HepG2 (cell line): ENCODE data around the gene FRMD3. TPM values are rescaled to one million over a fixed set of nuclear protein-coding genes. Genes with fewer than 3 reads are reported as not detected.
A peak's percentile ranks its signal among the peaks of the same experiment; 100 is the strongest.

Experiments
- BCL6 ChIP-seq: IDR thresholded peaks from 2 replicates; pipeline ENCODE4 v1.6.1; 2016; ENCODE audit warnings: missing genetic modification reagents, missing compliant biosample characterization
- FOSL1 ChIP-seq: sonication (generic); formaldehyde crosslinking; IDR thresholded peaks from 2 replicates; pipeline ENCODE4 v1.9.0; 2021; ENCODE audit warnings: missing genetic modification reagents, borderline replicate concordance
- FOXP1 ChIP-seq, 2 experiments: fragments of 450-650 bp in 1 of 2; IDR thresholded peaks; 2 replicates each; pipeline ENCODE4 v1.6.1; 2017 to 2018; ENCODE audit warnings: antibody characterized with exemption in 1 of 2
- HOXA7 ChIP-seq: sonication (generic); formaldehyde crosslinking; IDR thresholded peaks from 2 replicates; pipeline ENCODE4 v1.8.1; 2022; ENCODE audit warnings: mild to moderate bottlenecking, missing genetic modification reagents, moderate library complexity
- NR2F6 ChIP-seq, 2 experiments: IDR thresholded peaks; 2 replicates each; pipeline ENCODE4 v1.6.1; 2016; ENCODE audit warnings: antibody characterized with exemption in 1 of 2, mild to moderate bottlenecking in 1 of 2
- PAF1 ChIP-seq: IDR thresholded peaks from 2 replicates; pipeline ENCODE4 v1.6.1; 2016; ENCODE audit warnings: missing genetic modification reagents, missing compliant biosample characterization
- SIX1 ChIP-seq: sonication (generic); formaldehyde crosslinking; IDR thresholded peaks from 2 replicates; pipeline ENCODE4 v1.4.0; 2020; ENCODE audit warnings: missing genetic modification reagents, borderline replicate concordance
- TGIF2 ChIP-seq: IDR thresholded peaks from 2 replicates; pipeline ENCODE4 v1.6.1; 2016; ENCODE audit warnings: control low read depth, missing compliant biosample characterization
- U2AF1 ChIP-seq: fragments of 200-400 bp; formaldehyde crosslinking; optimal IDR thresholded peaks from 2 replicates; pipeline ENCODE3; 2017; ENCODE audit warnings: mild to moderate bottlenecking, low read depth, low read length
- XRCC5 ChIP-seq: fragments of 200-400 bp; formaldehyde crosslinking; optimal IDR thresholded peaks from 2 replicates; pipeline ENCODE3; 2017; ENCODE audit warnings: mild to moderate bottlenecking, low read length
- ZFP41 ChIP-seq: sonication (generic); formaldehyde crosslinking; IDR thresholded peaks from 2 replicates; pipeline ENCODE4 v1.4.0; 2020; ENCODE audit warnings: mild to moderate bottlenecking, missing genetic modification reagents, borderline replicate concordance
- ZNF460 ChIP-seq: sonication (generic); formaldehyde crosslinking; IDR thresholded peaks from 2 replicates; pipeline ENCODE4 v1.5.1; 2020; ENCODE audit warnings: missing genetic modification reagents, mild to moderate bottlenecking, borderline replicate concordance
- ZNF652 ChIP-seq: IDR thresholded peaks from 2 replicates; pipeline ENCODE4 v1.6.1; 2016; ENCODE audit warnings: low read depth, borderline replicate concordance
- ZNF674 ChIP-seq: sonication (generic); formaldehyde crosslinking; IDR thresholded peaks from 2 replicates; pipeline ENCODE4 v1.5.0; 2020; ENCODE audit warnings: low read depth, mild to moderate bottlenecking, missing genetic modification reagents
- ZNF839 ChIP-seq: sonication (generic); formaldehyde crosslinking; IDR thresholded peaks from 2 replicates; pipeline ENCODE4 v1.4.0; 2020; ENCODE audit warnings: missing genetic modification reagents, mild to moderate bottlenecking, borderline replicate concordance
- ZSCAN20 ChIP-seq: sonication (generic); formaldehyde crosslinking; IDR thresholded peaks from 2 replicates; pipeline ENCODE4 v1.4.0; 2020; ENCODE audit warnings: missing genetic modification reagents, mild to moderate bottlenecking, borderline replicate concordance
- polyA plus RNA-seq, 8 experiments: library from polyadenylated mRNA; depleted of rRNA in 3 of 8; stranded (reverse) in 7 of 8; unstranded in 1 of 8; fragments of >200 nt; fragmentation: Illumina TruSeq in 4 of 8; extraction: Trizol in 4 of 8; gene quantifications; 2 replicates each; pipeline versions ENCODE4 v1.2.1 to v1.2.3, GENCODE V29; 2011 to 2016; ENCODE audit warnings: low read depth in 4 of 8, missing spikeins in 1 of 8, mixed read lengths in 1 of 8; ENCODE audit not compliant: insufficient read depth in 1 of 8
- total RNA-seq, 5 experiments: library from RNA; depleted of rRNA; stranded (reverse); fragments of >200 nt; fragmentation: Illumina TruSeq; extraction: Trizol; gene quantifications; 2 replicates each; pipeline ENCODE4 v1.2.3, GENCODE V29; 2016; ENCODE audit warnings: low read depth in 1 of 5
- TF ChIP-seq, protein P1 (sequence below): sonication (generic); formaldehyde crosslinking; IDR thresholded peaks from 2 replicates; pipeline ENCODE4 v1.5.0; 2020; ENCODE audit warnings: mild to moderate bottlenecking, missing genetic modification reagents, borderline replicate concordance
- TF ChIP-seq, protein P2 (sequence below): sonication (generic); formaldehyde crosslinking; conservative IDR thresholded peaks from 2 replicates; pipeline ENCODE4 v1.4.0; 2020; ENCODE audit warnings: mild to moderate bottlenecking, missing genetic modification reagents, moderate library complexity
- TF ChIP-seq, protein P3 (sequence below): sonication (generic); formaldehyde crosslinking; IDR thresholded peaks from 2 replicates; pipeline ENCODE4 v1.4.0; 2020; ENCODE audit warnings: missing genetic modification reagents, mild to moderate bottlenecking, borderline replicate concordance

FRMD3 gene
- total and polyA plus RNA-seq, 2 of the 13 experiments (the other 11 are each of a cell fraction or from before 2014, with no cell fraction given) = 3.2 to 7.7 TPM

DNA sequence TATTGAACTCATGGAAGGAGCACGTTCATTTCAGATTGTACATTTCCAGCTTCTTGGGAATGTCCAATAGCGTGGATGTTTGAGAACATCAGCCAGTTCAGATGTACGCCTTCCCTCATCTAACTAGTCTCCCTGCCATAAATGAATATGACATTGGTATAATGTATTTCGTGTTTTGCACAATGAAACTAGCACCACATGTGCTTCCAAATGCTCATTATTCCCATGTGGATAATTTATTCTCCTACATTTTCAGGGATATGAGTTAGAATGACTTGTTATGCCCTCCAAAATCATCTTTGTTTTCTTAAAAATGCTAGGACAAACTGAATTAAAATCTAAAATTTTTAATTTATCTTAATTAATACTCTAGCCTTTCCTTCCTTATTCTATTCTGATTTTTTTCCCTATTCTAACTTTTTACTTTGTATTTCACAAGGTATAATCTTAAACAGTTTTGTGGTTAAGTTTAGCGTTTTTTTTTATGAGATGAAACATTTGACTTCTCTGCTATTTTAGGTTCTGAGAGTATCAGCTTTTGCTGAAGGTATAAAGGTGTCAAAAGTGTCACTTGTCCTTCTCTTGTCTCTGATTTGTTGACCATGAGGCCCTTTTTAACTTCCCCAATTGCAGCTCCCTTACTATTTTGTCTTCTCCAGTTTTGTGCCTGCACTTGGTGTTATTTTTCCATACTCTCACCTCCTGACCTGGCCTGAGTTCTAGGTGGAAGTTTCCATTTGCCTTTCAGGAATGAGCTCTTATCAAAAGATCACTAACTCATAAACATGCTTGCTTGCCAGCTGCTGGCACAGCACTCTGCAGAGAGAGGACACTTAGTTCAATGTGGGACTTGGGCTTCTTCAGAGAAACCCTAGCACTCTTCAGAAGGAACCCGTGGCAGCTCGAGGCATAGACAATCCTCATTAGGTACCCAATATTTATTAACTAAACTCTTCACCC is 106.8 kb downstream of the FRMD3 start (continued):
- TF ChIP-seq, protein P1, sequence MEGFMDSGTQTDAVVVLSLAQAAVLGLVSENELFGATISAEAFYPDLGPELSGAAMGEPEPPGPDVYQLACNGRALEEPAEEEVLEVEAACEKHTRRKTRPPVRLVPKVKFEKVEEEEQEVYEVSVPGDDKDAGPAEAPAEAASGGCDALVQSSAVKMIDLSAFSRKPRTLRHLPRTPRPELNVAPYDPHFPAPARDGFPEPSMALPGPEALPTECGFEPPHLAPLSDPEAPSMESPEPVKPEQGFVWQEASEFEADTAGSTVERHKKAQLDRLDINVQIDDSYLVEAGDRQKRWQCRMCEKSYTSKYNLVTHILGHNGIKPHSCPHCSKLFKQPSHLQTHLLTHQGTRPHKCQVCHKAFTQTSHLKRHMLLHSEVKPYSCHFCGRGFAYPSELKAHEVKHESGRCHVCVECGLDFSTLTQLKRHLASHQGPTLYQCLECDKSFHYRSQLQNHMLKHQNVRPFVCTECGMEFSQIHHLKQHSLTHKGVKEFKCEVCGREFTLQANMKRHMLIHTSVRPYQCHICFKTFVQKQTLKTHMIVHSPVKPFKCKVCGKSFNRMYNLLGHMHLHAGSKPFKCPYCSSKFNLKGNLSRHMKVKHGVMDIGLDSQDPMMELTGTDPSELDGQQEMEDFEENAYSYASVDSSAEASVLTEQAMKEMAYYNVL = no peak
- TF ChIP-seq XRCC5 (no peak), U2AF1 (no peak), ZFP41 (no peak), SIX1 (CRISPR knock-in tag) (no peak), ZNF460 (CRISPR knock-in tag) (no peak), ZNF674 (CRISPR knock-in tag) (no peak), FOSL1 (CRISPR knock-in tag) (no peak), FOXP1 (IDR thresholded peaks at IDR 0.05) (no peak), FOXP1 (CRISPR knock-in tag; IDR thresholded peaks at IDR 0.05) (no peak), ZNF839 (no peak), PAF1 (CRISPR knock-in tag) (no peak), NR2F6 (IDR thresholded peaks at IDR 0.05) (peak; percentile 59), NR2F6 (CRISPR knock-in tag; IDR thresholded peaks at IDR 0.05) (peak; percentile 76), TGIF2 (no peak), ZNF652 (CRISPR knock-in tag) (no peak), ZSCAN20 (CRISPR knock-in tag) (no peak), BCL6 (CRISPR knock-in tag) (peak; percentile 99), HOXA7 (CRISPR knock-in tag) (no peak)
- TF ChIP-seq, protein P2, sequence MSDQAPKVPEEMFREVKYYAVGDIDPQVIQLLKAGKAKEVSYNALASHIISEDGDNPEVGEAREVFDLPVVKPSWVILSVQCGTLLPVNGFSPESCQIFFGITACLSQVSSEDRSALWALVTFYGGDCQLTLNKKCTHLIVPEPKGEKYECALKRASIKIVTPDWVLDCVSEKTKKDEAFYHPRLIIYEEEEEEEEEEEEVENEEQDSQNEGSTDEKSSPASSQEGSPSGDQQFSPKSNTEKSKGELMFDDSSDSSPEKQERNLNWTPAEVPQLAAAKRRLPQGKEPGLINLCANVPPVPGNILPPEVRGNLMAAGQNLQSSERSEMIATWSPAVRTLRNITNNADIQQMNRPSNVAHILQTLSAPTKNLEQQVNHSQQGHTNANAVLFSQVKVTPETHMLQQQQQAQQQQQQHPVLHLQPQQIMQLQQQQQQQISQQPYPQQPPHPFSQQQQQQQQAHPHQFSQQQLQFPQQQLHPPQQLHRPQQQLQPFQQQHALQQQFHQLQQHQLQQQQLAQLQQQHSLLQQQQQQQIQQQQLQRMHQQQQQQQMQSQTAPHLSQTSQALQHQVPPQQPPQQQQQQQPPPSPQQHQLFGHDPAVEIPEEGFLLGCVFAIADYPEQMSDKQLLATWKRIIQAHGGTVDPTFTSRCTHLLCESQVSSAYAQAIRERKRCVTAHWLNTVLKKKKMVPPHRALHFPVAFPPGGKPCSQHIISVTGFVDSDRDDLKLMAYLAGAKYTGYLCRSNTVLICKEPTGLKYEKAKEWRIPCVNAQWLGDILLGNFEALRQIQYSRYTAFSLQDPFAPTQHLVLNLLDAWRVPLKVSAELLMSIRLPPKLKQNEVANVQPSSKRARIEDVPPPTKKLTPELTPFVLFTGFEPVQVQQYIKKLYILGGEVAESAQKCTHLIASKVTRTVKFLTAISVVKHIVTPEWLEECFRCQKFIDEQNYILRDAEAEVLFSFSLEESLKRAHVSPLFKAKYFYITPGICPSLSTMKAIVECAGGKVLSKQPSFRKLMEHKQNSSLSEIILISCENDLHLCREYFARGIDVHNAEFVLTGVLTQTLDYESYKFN (CRISPR knock-in tag) = peak; percentile 23
- TF ChIP-seq, protein P3, sequence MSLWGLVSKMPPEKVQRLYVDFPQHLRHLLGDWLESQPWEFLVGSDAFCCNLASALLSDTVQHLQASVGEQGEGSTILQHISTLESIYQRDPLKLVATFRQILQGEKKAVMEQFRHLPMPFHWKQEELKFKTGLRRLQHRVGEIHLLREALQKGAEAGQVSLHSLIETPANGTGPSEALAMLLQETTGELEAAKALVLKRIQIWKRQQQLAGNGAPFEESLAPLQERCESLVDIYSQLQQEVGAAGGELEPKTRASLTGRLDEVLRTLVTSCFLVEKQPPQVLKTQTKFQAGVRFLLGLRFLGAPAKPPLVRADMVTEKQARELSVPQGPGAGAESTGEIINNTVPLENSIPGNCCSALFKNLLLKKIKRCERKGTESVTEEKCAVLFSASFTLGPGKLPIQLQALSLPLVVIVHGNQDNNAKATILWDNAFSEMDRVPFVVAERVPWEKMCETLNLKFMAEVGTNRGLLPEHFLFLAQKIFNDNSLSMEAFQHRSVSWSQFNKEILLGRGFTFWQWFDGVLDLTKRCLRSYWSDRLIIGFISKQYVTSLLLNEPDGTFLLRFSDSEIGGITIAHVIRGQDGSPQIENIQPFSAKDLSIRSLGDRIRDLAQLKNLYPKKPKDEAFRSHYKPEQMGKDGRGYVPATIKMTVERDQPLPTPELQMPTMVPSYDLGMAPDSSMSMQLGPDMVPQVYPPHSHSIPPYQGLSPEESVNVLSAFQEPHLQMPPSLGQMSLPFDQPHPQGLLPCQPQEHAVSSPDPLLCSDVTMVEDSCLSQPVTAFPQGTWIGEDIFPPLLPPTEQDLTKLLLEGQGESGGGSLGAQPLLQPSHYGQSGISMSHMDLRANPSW (CRISPR knock-in tag) = no peak
